SH-SY5Y (cell line): ENCODE results near the gene CHD1L.

ENCODE experiments used
- GATA2 ChIP-seq: IDR thresholded peaks from 2 replicates; pipeline ENCODE4 v1.6.1; 2011; ENCODE audit warnings: mild to moderate bottlenecking, low read depth, low read length
- GATA3 ChIP-seq: IDR thresholded peaks from 2 replicates; pipeline ENCODE4 v1.6.1; 2011; ENCODE audit warnings: low read depth, mild to moderate bottlenecking, low read length, moderate library complexity

DNA sequence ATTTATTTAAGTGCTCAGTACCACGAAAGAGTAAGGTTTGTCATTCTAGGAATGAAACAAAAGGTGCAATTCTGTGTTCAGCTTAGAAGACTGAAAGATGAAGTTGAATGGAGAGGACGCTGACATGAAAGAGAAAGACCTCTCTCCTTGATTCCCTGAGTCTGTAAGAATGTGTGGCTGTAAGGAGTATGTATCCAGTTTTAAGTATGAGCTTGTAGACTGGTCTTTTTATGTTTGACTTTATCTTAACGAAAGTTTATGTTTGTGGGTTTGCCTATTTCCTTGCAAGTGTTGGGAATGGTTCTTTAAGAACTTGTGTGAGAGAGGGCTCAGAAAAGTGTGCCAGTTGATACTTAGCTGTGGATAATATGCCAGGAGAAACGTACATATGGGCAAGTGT lies 1.4 kb downstream of the CHD1L start:
- no peak for TF ChIP-seq GATA2
- TF ChIP-seq GATA3, result no peak
